Erythroblast (primary cell): ENCODE data around the gene SMAP1.
A peak's percentile ranks its signal among the peaks of the same experiment; 100 is the strongest.

ENCODE experiments used
- DNase-seq, 2 experiments: peaks; one replicate each; lab custom pipeline; 2025; lab: John Stamatoyannopoulos, UW
- GATA1 ChIP-seq: IDR thresholded peaks from 2 replicates; pipeline ENCODE4 v1.6.1; 2011; ENCODE audit warnings: low read depth, mild to moderate bottlenecking, control low read depth, low read length, moderate library complexity
- POLR2A ChIP-seq: IDR thresholded peaks from 2 replicates; pipeline ENCODE4 v1.6.1; 2011; ENCODE audit warnings: mild to moderate bottlenecking, low read length

Gene SMAP1

GRCh38 chr6:70667711-70668498 lies at the start of gene SMAP1:
Gene SMAP1 (plus strand): TSS chr6:70667883. CDS start chr6:70668024, 141 bp downstream.
- peak; percentile 73 for TF ChIP-seq POLR2A
- TF ChIP-seq GATA1, result no peak
- DNase-seq, result peak; percentile 91 to 94

DNA sequence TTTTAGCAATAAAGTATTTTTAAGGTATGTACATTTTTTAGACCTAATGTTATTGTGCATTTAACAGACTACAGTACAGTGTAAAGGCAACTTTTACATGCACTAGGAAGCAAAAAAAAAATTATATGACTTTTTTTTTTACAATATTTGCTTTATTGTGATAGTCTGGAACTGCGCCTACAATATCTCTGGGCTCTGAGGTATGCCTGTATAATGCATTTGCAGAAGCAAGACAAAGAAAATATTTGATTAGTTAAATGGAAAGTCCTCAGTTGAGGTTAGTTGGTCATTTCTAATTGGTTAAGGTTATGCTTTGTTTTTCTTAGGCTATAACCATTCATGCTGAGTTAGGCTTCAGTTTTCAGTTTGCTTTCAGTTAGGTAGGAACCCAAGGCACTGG lies 46.9 kb upstream of the SMAP1 start:
- TF ChIP-seq GATA1 (no peak), POLR2A (no peak)
- DNase-seq, result no peak

DNA sequence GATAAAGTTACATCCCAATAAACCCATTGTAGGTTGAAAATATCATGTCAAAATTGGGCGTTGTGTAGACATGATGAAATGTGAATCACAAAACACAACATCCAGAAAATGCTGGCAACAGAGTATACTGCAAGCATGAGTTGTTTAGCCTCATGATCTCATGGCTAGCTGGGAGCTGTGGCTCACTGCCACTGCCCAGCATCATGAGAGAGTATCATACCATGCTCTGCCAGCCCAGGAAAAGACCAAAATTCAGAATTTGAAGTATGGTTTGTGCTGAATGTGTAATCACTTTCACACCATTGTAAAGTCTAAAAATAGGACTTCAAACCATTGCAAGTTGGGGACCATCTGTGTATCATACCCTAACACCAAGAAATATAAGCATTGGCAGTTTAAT lies 45.2 kb upstream of the SMAP1 start:
- TF ChIP-seq GATA1 (no peak), POLR2A (no peak)
- DNase-seq, result no peak

- TF ChIP-seq POLR2A, result no peak
- TF ChIP-seq GATA1, result no peak
- no peak for DNase-seq
Observed at GRCh38 chr6:70625436-70625835, 42.2 kb upstream of the SMAP1 start.

GRCh38 chr6:70627500-70628254 lies 40.0 kb upstream of the SMAP1 start:
- TF ChIP-seq GATA1 (no peak), POLR2A (no peak)
- no peak for DNase-seq

DNA sequence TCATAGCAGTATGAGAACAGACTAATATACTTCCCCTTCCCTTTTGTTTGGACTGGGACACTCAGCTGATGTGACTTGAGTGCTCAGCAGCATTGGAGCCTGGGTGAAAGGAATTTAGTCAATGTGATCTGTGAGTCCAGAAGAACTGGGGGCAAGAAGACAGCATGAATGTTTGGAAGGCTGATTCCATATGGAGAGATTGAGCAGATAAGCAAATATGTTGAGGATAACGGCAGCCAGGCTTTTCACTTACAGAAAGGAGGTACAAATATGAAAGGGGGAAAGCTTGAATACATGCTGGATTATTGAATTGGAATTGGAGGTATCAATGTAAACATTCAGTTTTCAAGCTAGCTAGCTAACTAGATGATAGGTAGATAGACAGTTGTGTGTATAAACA lies 37.8 kb upstream of the SMAP1 start:
- TF ChIP-seq POLR2A, result no peak
- no peak for DNase-seq

DNA sequence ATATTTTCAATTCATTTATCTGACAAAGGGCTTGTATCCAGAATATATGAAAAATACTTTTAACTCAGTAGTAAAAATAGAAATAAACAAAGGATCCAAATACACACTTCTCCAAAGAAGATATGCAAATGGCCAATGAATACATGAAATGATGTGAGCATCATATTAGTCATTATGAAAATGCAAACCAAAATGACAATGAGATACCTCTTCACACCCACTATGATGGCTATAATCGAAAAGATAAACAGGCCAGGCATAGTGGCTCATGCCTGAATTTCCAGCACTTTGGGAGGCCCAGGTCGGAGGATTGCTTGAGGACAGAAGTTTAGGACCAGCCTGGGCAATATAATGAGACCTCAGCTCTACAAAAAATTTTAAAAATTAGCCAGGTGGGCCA lies 33.8 kb upstream of the SMAP1 start:
- no peak for DNase-seq
- TF ChIP-seq GATA1, result no peak
- no peak for TF ChIP-seq POLR2A

DNA sequence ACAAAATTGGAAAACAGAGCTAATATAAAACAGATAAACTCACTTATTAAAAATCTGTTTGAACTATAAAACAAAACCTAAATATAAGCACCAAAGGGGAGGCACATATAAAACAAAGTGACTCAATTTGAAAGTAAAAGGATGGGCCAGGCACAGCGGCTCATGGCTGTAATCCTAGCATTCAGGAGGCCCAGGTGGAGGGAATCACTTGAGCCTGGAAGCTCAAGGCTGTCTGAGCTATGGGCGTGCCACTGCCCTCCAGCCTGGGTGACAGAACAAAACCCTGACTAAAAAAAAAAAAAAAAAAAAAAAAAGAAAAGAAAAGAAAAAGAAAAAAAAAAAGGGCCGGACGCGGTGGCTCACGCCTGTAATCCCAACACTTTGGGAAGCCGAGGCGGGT lies 31.1 kb upstream of the SMAP1 start:
- no peak for TF ChIP-seq GATA1
- DNase-seq, result no peak

GRCh38 chr6:70638468-70638867 lies 29.2 kb upstream of the SMAP1 start:
- TF ChIP-seq GATA1 (no peak), POLR2A (no peak)
- no peak for DNase-seq

GRCh38 chr6:70651326-70651905 lies 16.3 kb upstream of the SMAP1 start:
- DNase-seq, result no peak
- TF ChIP-seq POLR2A (no peak), GATA1 (no peak)

GRCh38 chr6:70652216-70652615 lies 15.5 kb upstream of the SMAP1 start:
- TF ChIP-seq GATA1 (no peak), POLR2A (no peak)
- DNase-seq, result no peak

DNA sequence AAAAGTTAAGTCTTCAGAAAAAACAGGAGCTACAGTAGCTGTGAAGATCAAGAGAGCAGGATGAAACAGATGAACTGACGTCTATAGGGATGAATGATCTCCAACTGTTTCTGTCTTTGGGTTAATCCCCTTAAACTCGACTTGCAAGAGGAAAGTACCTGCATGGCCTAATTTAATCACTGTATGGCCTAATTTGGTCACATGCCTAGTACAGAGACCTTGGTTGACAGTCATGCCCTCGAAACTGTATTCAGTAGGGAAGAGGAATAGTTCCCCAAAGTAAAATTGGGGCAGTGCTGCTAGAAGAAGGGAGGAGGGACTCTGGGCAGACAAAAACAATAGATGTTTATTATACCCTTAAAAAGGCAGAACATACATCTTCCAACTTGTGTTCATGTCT lies 10.0 kb upstream of the SMAP1 start:
- DNase-seq, result no peak

GRCh38 chr6:70663881-70664466 lies 3.7 kb upstream of the SMAP1 start:
- no peak for DNase-seq
- no peak for TF ChIP-seq GATA1
- TF ChIP-seq POLR2A, result no peak

More for the DNA sequence above, 10.0 kb upstream of the SMAP1 start:
- TF ChIP-seq POLR2A (no peak), GATA1 (no peak)

GRCh38 chr6:70666706-70667105 lies 977 bp upstream of the SMAP1 start:
- TF ChIP-seq POLR2A (no peak), GATA1 (no peak)
- no peak for DNase-seq
